ENCODE measurements around the gene OR7G2.

OR7G2 gene

GRCh38 chr19:9065457-9066014 lies 41.7 kb downstream of the OR7G2 start:
- Histone ChIP-seq H3K4me1 (ENCODE audit: insufficient read depth, poor library complexity, severe bottlenecking) (no peaks in the 10 kb centered on the region), H3K4me3 (ENCODE audit: severe bottlenecking) (no peak overlapping the region), H3K9me3 (ENCODE audit: severe bottlenecking) (no peaks in the 10 kb centered on the region), H3K36me3 (ENCODE audit: low read depth) (no peaks in the 10 kb centered on the region), H3K27ac (ENCODE audit: poor library complexity, severe bottlenecking) (no peak overlapping the region), H3K27me3 (ENCODE audit: insufficient read depth, poor library complexity, severe bottlenecking) (no peaks in the 10 kb centered on the region)
- TF ChIP-seq, protein P1, sequence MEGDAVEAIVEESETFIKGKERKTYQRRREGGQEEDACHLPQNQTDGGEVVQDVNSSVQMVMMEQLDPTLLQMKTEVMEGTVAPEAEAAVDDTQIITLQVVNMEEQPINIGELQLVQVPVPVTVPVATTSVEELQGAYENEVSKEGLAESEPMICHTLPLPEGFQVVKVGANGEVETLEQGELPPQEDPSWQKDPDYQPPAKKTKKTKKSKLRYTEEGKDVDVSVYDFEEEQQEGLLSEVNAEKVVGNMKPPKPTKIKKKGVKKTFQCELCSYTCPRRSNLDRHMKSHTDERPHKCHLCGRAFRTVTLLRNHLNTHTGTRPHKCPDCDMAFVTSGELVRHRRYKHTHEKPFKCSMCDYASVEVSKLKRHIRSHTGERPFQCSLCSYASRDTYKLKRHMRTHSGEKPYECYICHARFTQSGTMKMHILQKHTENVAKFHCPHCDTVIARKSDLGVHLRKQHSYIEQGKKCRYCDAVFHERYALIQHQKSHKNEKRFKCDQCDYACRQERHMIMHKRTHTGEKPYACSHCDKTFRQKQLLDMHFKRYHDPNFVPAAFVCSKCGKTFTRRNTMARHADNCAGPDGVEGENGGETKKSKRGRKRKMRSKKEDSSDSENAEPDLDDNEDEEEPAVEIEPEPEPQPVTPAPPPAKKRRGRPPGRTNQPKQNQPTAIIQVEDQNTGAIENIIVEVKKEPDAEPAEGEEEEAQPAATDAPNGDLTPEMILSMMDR (IDR thresholded peaks at IDR 0.05; ENCODE audit: poor library complexity, severe bottlenecking) = no peak
- ATAC-seq (ENCODE audit: low read depth) (no peak), DNase-seq (ENCODE audit: low spot score) (no peak)

- TF ChIP-seq, protein P1 (IDR thresholded peaks at IDR 0.05; ENCODE audit: poor library complexity, severe bottlenecking) = no peak
- Histone ChIP-seq H3K9me3 (ENCODE audit: severe bottlenecking) (no peaks in the 10 kb centered on the region), H3K27me3 (ENCODE audit: insufficient read depth, poor library complexity, severe bottlenecking) (no peaks in the 10 kb centered on the region), H3K27ac (ENCODE audit: poor library complexity, severe bottlenecking) (no peak overlapping the region), H3K4me1 (ENCODE audit: insufficient read depth, poor library complexity, severe bottlenecking) (no peaks in the 10 kb centered on the region), H3K36me3 (ENCODE audit: low read depth) (no peaks in the 10 kb centered on the region), H3K4me3 (ENCODE audit: severe bottlenecking) (no peak overlapping the region)
- DNase-seq (ENCODE audit: low spot score) (no peak), ATAC-seq (ENCODE audit: low read depth) (no peak)
These were observed 45.4 kb downstream of the OR7G2 start for GRCh38 chr19:9061879-9062278.

GRCh38 chr19:9060564-9061340 lies 46.5 kb downstream of the OR7G2 start:
- H3K4me3 ChIP-seq (ENCODE audit: severe bottlenecking) = no peak overlapping the region
- DNase-seq (ENCODE audit: low spot score) = no peak
- H3K9me3 ChIP-seq (ENCODE audit: severe bottlenecking) = no peaks in the 10 kb centered on the region
- no peak for ATAC-seq (ENCODE audit: low read depth)
- no peaks in the 10 kb centered on the region for H3K4me1 ChIP-seq (ENCODE audit: insufficient read depth, poor library complexity, severe bottlenecking)
- H3K27me3 ChIP-seq (ENCODE audit: insufficient read depth, poor library complexity, severe bottlenecking) = no peaks in the 10 kb centered on the region
- H3K27ac ChIP-seq (ENCODE audit: poor library complexity, severe bottlenecking) = no peak overlapping the region
- TF ChIP-seq, protein P1 (IDR thresholded peaks at IDR 0.05; ENCODE audit: poor library complexity, severe bottlenecking) = no peak
- H3K36me3 ChIP-seq (ENCODE audit: low read depth) = no peaks in the 10 kb centered on the region

DNA sequence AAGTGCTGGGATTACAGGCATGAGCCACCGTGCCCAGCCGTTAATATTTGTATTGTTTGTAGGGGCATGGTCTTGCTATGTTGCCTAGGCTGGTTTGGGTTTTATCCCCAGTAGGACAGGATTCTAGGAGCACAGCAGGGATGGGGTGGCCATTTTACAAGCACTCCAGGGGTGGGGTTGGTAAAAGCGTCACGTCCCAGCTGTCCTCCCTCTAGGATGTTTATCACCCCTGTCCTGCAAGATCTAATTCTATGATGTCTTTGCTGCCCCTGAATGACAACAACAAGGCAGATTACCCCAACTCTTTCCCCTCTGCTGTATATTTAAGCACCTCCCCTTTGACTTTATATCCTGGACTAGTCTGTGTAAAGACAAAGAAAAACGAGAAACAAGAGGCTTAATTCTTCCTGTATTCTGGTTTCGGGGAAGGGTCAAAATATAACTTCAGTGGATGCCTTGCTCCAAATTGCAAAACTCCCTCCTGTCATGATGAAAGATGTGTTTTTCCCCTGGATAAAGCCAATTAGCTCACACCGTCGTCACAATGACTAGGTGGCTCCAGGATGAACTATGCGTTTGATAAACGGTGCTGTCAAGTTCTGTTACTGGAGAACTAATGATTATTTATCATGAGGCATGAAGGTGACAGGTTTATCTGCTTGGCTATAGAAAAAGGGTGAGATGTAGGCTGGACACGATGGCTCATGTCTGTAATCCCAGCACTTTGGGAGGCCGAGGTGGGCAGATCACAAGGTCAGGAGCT lies 48.2 kb downstream of the OR7G2 start:
- ATAC-seq (ENCODE audit: low read depth) (no peak), DNase-seq (ENCODE audit: low spot score) (no peak)
- Histone ChIP-seq H3K4me3 (ENCODE audit: severe bottlenecking) (no peak overlapping the region), H3K4me1 (ENCODE audit: insufficient read depth, poor library complexity, severe bottlenecking) (peaks cover 5% of the 10 kb centered on the region), H3K9me3 (ENCODE audit: severe bottlenecking) (no peaks in the 10 kb centered on the region), H3K27ac (ENCODE audit: poor library complexity, severe bottlenecking) (no peak overlapping the region), H3K27me3 (ENCODE audit: insufficient read depth, poor library complexity, severe bottlenecking) (no peaks in the 10 kb centered on the region), H3K36me3 (ENCODE audit: low read depth) (no peaks in the 10 kb centered on the region)
- TF ChIP-seq, protein P1 (IDR thresholded peaks at IDR 0.05; ENCODE audit: poor library complexity, severe bottlenecking) = no peak

Data from RWPE2 (cell line).